Peyer's patch (tissue), 4 donors: ENCODE results near the gene PKLR.

Experiments
- CTCF ChIP-seq, 6 experiments: fragments of 450-650 bp in 4 of 6; fragments of 200-600 bp in 2 of 6; sonication (generic) in 1 of 6; IDR thresholded peaks; one replicate each; pipeline ENCODE4 v1.5.1; 2017 to 2019; ENCODE audit warnings: antibody characterized with exemption in 6 of 6, mild to moderate bottlenecking in 3 of 6, moderate library complexity in 1 of 6
- POLR2A ChIP-seq, 2 donors: fragments of 450-650 bp; IDR thresholded peaks; one replicate each; pipeline ENCODE4 v1.5.1; 2017; ENCODE audit warnings: antibody characterized with exemption in 2 of 2, mild to moderate bottlenecking in 2 of 2, moderate library complexity in 2 of 2

- no peak for TF ChIP-seq CTCF (IDR thresholded peaks at IDR 0.05)
- no peak for TF ChIP-seq POLR2A (IDR thresholded peaks at IDR 0.05)
Measured at GRCh38 chr1:155268630-155269029, 32.6 kb downstream of the PKLR start.
